HPDE6-E6E7 (cell line): ENCODE data around the gene TCF7.
"Not testable (repeated sequence)": the region's sequence is repeated elsewhere in the genome, so short reads cannot be mapped to it uniquely, and the experiment has no call there.

Experiments
- DNase-seq: peaks from one replicate; pipeline ENCODE4 v3.0.0; 2011; ENCODE audit warnings: missing footprints; ENCODE audit errors: extremely low spot score

The TCF7 gene

DNA sequence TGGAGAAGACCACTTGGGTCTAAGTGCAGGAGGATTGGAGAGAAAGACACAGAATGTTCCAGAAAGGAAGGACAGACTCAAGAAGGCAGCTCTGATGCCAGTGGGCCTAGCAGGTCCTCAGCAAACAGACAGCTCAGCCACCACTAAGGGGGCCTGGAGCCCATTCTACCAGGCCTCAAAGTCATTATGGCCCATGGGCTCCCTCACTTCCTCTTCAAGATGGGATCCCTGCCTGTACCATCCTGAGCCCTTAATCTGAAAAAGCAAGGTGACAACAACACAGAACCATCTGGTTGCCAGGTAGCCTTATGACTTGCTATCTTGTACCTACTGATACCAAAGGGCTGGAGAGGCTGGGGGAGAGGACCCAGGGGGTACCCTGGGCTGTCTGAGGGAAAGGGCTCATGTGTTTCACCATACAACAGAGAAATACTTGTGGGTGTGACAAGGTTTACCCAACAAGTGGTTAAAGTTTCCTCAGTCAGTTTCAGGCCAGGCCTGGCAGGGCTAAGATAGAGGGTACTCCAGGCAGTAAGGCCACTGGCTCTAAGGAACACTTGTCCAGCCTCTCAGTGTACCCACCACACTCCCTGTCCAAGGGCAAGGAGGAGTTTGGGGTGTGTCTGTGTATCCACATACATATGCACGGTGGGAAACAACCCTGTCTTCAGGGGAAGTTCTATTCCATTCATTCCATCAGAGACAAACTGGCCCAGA lies 30.7 kb downstream of the TCF7 start:
- no peak for DNase-seq

DNA sequence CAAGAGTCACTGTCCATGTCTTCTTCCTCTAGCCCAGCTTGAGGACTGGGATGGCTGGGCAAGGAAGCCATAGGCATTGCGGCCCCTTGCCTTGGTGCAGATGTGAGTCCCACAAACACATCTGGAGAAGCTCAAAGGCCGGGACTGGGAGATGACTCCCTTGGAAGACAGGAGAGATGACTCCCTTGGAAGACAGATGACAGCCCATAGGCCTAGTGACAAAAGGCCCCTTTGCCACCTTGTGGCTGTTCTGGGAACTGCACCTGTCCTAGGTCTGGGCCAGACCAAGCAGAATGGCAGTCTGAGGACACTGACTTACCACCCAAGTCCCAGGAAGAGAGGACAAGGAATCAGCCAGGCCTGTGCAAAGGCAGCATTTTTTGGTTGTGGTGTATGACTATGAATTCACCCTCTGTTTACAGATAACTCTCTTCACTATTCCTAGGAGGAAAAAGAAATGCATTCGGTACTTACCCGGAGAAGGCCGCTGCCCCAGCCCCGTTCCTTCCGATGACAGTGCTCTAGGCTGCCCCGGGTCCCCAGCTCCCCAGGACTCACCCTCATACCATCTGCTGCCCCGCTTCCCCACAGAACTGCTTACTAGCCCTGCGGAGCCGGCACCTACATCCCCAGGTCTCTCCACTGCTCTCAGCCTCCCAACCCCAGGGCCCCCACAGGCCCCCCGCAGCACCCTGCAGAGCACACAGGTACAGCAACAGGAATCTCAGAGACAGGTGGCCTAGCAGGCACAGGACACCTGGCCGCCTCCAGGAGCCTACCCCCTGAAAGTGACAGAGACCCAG lies 31.5 kb downstream of the TCF7 start:
- peak; percentile 70 for DNase-seq

DNA sequence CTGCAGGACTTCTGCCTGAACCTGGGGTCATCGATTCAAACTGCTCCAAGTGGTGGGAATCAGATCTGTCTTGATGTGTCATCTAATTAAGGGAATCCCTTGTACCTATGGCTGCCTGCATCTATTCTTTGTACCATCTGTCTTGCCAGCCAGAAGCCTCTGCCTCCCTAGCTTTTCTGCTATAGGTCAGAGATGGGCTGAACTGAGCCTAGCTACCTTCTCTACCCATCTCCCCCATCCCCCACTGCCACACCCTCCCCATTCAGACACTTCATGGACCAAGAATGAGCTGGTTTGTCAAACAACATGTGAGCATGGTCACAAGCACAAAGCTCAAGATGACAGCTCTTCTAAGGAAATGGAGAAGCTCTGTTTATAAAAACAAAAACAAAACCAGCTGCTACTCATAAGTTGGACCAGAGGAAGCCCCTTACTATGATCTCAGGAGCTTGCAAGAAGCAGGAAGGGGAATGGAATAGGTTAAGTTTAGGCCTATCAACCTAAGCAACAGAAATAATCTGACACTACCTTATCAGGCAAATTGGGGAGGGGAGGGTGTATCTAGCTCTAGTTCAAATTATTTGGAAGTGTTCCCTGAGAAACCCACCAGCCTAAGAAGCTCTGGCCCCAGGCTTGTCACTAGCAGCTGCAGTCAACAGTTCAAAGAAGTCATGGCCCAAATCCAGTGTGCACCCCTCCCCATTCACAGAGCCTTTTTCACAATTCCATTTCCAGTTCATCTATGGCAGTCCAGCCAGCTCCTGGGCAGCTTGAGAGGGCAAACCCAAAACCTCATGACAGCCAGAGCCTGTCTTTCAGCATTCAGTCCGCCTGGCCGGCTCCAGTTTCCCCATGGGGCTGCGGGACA lies 32.4 kb downstream of the TCF7 start:
- no peak for DNase-seq

DNA sequence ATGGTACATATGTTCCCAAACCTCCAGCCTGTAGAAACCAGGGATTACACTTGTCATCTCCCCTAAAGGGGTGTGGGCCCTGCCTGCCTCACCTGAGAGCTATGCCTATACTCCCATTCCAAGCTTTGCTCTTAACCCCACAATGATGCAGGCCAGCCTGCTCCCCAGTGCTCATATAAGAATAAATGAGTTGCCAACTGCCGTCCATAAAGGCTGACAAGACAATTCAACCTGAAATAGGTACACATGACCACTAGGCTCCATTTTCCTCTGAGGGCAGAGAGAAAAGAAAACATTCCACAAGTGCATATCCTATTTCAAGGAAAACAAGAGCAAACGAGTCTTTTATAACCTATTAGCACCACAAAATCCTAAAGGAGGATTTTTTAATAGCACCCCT lies 33.8 kb downstream of the TCF7 start:
- no peak for DNase-seq

DNA sequence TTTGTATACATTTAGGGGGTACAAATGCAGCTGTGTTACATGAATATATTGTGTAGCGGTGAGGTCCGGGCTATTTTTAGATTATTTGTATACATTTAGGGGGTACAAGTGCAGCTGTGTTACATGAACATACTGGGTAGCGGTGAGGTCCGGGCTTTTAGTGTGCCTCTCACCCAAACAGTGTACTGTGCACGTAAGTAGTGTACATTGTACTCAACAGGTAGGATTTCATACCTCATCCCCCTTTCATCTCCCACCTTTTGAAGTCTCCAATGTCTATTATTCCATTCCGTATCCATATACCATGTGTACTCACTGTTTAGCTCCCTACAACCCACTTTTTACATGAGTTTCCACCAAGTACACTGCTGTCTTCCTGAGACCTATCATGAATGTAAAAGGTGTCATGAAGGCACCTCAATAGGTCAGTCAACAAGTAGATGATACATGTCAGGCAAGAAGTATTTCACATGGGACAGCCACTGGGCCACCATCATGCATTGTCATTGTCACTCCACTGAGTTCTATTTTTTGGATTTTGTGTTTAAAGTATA lies 34.6 kb downstream of the TCF7 start:
- DNase-seq = no peak

DNA sequence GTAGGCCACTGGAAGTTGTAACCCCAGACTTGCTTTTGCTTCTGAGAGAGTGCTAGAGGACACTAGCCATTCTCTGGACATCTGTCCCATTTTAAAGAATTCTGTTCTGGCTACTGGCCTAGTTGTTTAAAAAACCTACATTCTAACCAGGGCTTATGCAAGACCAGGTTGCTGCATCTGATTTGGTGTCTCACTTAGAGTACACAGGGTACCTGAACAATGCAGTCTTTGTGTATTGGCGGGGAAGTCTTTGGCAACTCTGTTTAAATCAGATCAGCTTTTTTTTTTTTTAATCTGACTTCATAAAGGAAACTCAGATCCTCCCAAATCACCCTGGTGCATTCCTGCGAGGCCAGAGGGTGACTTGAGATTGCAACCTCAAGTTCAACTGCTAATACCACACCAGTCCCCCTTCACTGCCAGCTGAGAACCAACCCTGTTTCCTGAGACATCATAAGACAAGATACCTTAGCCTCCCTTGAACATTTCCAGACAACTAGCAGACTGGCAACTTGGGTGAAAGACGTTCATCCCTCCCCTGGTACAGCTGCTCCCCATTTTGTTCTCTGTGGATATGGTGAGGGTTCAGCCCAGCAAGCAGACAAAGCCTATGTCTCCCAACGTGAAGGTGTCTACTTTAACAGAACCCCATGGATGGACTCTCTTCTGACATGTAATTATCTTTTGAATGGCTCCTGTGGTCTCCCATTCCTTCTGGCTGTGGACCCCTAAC lies 35.3 kb downstream of the TCF7 start:
- DNase-seq = no peak

DNA sequence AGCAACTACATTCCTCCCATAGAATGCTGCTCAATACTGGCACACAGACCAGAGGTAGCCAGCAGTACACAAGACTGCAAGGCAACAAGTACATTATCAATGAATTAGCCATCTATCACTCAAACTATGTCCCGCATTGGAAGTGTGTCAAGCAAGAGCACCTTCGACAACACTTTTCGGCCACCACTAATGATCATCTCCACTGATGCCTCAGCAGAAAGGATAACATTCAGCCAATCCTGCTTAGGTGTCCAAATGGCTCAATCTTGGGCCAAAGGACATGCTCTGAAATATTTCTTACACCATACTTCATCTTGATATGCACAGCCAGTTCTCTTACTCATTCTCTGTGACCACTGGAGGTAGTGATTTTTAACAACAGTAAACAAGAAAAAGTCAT lies 37.2 kb downstream of the TCF7 start:
- DNase-seq = no peak

DNA sequence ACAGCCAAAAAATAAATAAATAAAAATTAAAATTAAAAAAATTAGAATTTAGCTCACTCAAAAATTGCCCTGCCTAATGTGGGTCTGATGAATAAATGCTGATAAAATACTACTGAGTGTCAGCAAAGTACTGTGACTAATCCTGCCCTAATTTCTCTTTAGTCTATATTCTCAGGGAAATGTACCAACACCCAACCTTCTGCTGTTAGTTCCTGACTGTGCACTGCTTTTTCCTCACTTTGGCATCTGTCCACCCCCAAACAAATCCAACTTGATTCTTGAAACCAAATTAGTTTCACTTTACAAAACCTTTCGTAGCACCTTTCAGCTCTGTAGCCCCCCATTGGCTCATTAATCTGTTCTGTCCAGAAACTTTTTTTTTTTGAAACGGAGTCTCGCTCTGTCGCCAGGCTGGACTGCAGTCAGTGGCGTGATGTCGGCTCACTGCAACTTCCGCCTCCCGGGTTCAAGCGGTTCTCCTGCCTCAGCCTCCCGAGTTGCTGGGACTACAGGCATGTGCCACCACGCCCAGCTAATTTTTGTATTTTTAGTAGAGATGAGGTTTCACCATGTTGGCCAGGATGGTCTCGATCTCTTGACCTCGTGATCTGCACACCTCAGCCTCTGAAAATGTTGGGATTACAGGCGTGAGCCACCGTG lies 37.8 kb downstream of the TCF7 start:
- DNase-seq = not testable (repeated sequence)

DNA sequence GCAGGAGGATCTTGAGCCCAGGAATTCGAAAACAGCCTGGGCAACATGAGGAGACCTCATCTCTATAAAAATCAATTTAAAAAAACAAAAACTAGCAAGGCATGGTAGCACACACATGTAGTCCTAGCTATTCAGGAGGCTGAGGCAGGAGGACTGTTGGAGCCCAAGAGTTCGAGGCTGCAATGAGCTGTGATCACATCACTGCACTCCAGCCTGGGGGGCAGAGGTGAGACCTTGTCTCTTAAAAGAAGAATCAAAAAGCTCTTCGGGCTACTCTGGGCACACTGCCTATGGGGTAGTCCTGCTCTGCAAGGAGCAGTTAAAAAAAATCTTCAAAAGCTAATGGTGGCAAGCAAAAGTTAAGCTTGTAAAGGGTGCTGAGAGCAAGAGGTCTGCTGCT lies 38.8 kb downstream of the TCF7 start:
- DNase-seq = no peak

DNA sequence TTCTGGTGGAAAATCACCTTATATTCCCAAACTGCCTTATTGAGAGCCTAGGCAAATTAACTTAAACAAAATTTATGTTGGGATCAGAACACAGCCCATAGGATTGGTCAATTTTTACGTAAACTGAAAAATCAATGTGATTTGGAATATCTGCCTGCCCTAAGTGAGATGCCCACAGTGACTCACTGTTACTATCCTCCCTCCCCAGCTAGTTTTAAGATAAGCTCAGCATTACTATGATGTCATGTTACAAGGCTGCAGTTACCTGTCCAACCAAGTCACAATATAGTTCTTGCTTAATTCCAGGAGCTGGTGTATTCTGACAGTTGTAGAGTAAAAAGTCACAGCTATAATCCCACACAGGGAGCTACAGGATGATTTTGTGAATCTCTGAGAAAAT lies 39.2 kb downstream of the TCF7 start:
- no peak for DNase-seq

DNA sequence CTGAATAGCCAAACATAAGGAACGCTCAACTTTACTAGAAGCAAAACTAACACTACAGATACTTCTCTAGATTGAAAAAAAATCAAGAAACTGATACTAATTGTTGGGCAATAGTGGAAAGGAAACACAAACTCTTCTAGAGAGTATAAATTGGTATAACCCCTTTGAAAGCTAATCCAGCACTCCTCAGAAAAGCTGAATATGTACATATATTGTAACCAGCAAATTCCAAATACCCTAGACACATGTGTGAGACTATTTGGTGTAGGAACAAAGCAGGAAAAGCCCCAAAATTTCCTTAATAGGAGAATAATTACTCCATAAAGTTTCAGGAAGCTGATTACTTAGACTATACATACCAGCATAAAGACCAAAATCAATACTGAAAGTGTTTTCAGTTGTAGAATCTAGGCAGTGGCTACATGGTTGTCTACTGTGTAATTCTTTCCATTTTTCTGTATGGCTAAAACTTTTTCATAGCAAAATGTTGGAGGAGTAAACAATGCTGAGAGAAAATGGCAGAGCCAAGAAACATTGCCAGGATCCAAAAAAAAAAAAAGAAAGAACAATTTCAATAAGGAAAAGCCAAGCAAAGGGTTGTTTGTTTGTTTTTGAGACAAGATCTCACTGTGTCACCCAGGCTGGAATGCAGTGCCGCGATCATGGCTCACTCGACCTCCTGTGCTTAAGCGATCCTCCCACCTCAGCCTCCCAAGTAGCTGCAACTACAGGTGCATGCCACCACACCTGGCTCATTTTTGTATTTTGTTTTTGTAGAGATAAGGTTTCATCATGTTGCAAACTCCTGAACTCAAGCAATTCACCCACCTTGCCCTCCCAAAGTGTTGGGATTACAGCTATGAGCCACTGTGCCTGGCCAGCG lies 47.3 kb downstream of the TCF7 start:
- no peak for DNase-seq

DNA sequence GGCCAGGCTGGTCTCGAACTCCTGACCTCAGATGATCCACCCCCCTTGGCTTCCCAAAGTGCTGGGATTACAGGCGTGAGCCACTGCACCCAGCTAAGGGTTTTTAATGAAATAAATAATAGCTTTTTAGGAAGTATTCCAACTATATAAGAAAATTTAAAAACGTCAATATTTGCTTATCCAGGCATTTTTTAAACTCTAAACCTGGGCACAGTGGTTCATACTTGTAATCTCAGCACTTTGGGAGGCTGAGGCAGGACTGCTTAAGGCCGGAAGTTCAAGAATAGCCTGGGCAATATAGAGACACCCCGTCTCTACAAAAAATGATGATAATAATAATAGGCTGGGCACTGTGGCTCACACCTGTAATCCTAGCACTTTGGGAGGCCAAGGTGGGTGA lies 48.1 kb downstream of the TCF7 start:
- DNase-seq = no peak

DNA sequence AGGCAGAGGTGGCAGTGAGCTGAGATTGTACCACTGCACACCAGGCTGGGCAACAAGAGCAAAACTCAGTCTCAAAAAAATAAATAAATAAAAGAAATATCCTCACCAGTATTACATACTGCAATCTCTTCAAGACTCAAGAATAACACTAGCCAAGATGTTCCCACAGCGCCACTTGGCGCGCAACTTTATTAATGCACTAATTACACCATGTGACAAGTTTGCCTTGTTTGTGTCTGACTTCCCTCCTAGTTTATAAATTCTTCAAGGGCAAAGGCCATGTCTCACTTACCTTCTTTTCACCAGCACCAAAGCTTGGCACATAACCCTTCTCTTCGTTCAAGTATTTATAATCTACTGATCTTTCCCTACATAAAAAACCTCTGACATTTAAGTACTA lies 57.5 kb downstream of the TCF7 start:
- DNase-seq = no peak

DNA sequence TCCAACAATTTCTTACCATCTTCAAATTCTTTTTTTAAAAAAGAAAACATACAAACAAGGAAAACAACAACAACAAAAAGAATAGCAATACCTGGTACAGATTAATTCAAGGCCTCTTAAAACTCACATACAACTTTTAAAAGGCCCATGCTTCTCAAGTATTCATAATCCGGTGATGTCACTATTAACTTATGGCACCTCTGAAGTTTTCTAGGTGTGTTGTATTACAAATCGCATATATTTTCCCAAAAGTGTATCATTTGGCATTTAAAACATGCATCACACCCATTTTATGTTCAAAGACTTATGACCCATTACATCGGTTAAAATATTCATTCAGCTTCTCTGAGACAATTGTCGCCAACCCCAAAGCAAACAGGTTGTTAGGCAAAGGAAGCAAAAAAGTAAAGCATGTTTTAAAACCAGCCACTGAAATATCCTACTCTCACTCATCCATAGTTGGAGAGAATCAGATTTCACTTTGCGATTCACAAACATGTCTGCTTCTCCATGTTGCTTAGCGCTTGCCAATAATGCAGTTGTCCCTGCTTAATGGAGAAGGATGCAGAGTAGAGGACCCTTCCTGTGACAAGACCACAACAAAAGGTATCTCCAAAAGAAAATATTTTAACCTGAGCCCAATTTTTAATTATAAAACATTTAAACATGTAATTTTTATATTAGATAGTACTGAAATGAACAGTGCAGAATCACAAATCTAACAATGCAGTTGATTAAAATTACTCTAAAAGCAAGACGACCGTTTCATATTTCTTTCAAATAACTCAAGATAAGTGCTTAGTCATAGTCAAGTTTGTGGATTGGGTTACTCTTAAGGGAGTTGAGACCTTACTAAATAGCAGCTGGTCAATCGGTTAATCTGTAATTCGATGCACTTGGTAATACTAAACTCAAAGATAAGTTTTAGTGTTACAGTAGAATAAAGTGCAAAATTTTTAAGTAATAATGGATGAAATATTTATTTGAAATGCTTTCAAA lies 60.7 kb downstream of the TCF7 start:
- DNase-seq = no peak

DNA sequence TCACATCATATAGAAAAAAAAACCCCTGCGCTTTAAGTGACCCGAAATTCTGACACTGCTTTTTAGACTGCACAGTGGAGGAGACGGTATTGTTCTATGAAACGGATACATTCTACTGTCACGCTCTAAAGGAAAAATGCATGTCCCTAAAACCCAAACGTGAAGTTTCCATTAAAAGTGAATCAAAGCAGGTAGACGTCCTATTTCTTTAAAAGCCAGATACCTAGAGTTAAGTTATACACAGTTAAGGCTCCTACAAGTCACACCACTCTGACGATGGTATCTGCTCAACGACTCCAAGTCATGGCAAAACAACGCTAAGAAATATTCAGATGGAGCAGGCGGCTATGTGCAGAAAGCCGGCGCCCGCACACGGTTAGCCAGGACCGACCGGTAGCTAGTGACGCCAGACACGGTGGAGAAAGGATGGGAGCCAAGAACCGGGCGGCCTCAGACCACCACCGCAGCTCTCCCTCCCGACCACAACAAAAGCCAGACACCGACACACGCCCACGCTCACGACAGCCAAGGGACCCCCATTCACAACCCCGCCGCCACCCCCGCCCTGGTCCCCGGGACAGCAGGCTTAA lies 61.5 kb downstream of the TCF7 start:
- DNase-seq = no peak

DNA sequence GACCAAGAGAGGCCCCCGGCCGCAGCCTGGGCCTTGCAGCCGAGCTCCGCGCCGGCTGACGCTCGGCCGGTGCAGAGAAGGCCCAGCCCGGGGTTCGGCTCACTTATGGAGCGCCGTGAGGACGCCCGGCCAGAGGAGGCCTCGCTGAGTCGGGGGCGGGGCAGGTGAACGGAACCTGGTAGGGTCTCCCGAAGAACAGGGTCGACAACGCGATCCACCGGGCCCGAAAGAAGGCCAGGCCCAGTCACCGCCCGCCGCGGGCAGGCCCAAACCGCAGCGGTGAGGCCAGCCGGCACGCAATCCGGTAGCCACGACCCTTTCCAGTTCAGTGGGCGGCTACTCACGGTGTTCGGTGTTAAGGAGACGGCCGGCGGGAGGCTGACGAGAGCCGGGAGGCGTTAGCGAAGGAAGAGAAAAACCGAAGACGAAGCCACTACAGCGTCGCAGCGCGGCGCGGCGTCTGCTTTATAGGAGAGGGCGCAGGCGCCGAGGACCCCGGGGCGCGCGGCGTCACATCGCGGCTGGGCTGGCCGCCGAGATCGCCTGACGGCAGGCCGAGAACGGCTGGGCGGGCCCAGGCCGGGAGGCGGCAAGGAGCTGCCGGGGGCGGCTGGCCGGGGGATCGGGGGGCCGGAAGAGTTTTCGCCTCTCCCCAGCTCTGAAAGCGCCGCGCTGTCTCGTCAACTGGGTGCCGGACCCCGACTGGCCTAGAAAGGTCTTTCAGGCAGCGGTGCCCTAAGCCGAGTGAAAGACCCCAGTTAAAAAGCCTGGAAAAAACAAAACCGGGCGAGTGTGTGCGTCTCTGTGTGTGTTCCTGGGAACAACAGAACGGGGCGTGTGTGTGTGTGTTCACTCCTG lies 62.3 kb downstream of the TCF7 start, which contains the start of gene SKP1:
Gene SKP1, minus strand, starts transcription at position 440 of the 858 bp plus-strand sequence. CDS start 2,928 bp downstream, outside the sequence.
- peak; percentile 70 for DNase-seq
